ENCODE data around the gene STARD5. TPM values are rescaled to one million over a fixed set of nuclear protein-coding genes. Genes with fewer than 3 reads are reported as not detected.

Gene STARD5
- total and polyA plus RNA-seq, 2 of the 8 experiments (the other 6 are each of a cell fraction or from before 2014, with no cell fraction given): 5.5 to 10.4 TPM

- WGBS, 2 experiments (ENCODE audit: extremely low coverage in 1 of 2, insufficient coverage in 1 of 2, insufficient read length in 1 of 2, insufficient replicate concordance in 2 of 2, low coverage in 1 of 2, low lambda C conversion rate in 2 of 2, missing lambda C conversion rate in 1 of 2): 86% methylated on average over 1 of the region's 1 CpG; no CpG with 5 or more reads in 1 of the 2 experiments
- TF ChIP-seq JUND (IDR thresholded peaks at IDR 0.05; ENCODE audit: low read length): no peak
- no peak for TF ChIP-seq ASH2L (IDR thresholded peaks at IDR 0.05; ENCODE audit: low read length)
- TF ChIP-seq BRCA1 (IDR thresholded peaks at IDR 0.05; ENCODE audit: low read depth, low read length): no peak
- no peak for TF ChIP-seq RAD21 (IDR thresholded peaks at IDR 0.05 in 1 of 2, conservative IDR thresholded peaks at IDR 0.05 in 1 of 2; ENCODE audit: low read depth in 2 of 2, low read length in 2 of 2)
- TF ChIP-seq CEBPB (IDR thresholded peaks at IDR 0.05; ENCODE audit: low read depth, low read length): no peak
- no peak for TF ChIP-seq ATF2 (IDR thresholded peaks at IDR 0.05; ENCODE audit: low read length)
- TF ChIP-seq YY1 (IDR thresholded peaks at IDR 0.05; ENCODE audit: low read depth, low read length): no peak
- no peak for TF ChIP-seq EP300 (IDR thresholded peaks at IDR 0.05; ENCODE audit: borderline replicate concordance in 1 of 2, low read depth in 2 of 2, low read length in 2 of 2)
- no peak for TF ChIP-seq BACH1 (IDR thresholded peaks at IDR 0.05; ENCODE audit: low read length)
- no peak for TF ChIP-seq RNF2 (IDR thresholded peaks at IDR 0.05; ENCODE audit: borderline replicate concordance, low read depth, low read length, missing control alignments, poor library complexity, severe bottlenecking)
- TF ChIP-seq ATF3 (IDR thresholded peaks at IDR 0.05; ENCODE audit: insufficient read depth, low read depth, low read length): no peak
Measured at GRCh38 chr15:81321667-81322066, 2.3 kb downstream of the STARD5 start.

More at GRCh38 chr15:81321667-81322066, 2.3 kb downstream of the STARD5 start:
- POLR2A ChIA-PET (ENCODE audit: partially characterized antibody): interaction anchor here (0.6 to 2.7 kb wide), 3 partner anchors 17 to 27 kb away, joined by 3 to 9 read pairs (median 3); no protein-coding TSS in a partner anchor
- H2AK5ac ChIP-seq (ENCODE audit: low read depth, low read length): no peak overlapping the region
- no peak for FAIRE-seq
- H4K8ac ChIP-seq (ENCODE audit: extremely low read depth, insufficient read depth, low read length): no peak overlapping the region
- no peaks in the 10 kb centered on the region for H3K9me3 ChIP-seq (ENCODE audit: insufficient read depth in 2 of 2, low read depth in 1 of 2, low read length in 1 of 2)
- H3K56ac ChIP-seq (replicated peaks; ENCODE audit: insufficient read length, low read depth, low read length): no peak overlapping the region
- no peak overlapping the region for H4K91ac ChIP-seq (replicated peaks; ENCODE audit: insufficient read length, low read length)
- no peak overlapping the region for H3K4me2 ChIP-seq (ENCODE audit: insufficient read depth in 1 of 2, low read depth in 2 of 2, low read length in 2 of 2)
- CTCF ChIA-PET (ENCODE audit: partially characterized antibody): interaction anchor here (0.9 to 1.7 kb wide), 4 partner anchors 28 to 80 kb away, joined by 3 to 4 read pairs (median 4); no protein-coding TSS in a partner anchor
- H2BK12ac ChIP-seq (ENCODE audit: low read depth, low read length): no peak overlapping the region
- H3K23ac ChIP-seq (ENCODE audit: insufficient read length): no peak overlapping the region
- peaks cover 0 to 4% of the 10 kb centered on the region in 2 experiments for H4K20me1 ChIP-seq (replicated peaks in 1 of 2; ENCODE audit: control insufficient read depth in 1 of 2, insufficient read depth in 2 of 2, low read length in 2 of 2)
- H3K4me1 ChIP-seq (replicated peaks in 1 of 4; ENCODE audit: control insufficient read depth in 3 of 4, insufficient read depth in 4 of 4, low read length in 3 of 4): peaks cover 0 to 8% (median under 1%) of the 10 kb centered on the region in 4 experiments; a peak in 4 of 7 replicates
- no peak overlapping the region for H2BK20ac ChIP-seq (ENCODE audit: low read length)
- H2BK15ac ChIP-seq (ENCODE audit: low read length): no peak overlapping the region
- H3K4me3 ChIP-seq (ENCODE audit: extremely low read depth in 1 of 4, insufficient read depth in 2 of 4, low read depth in 3 of 4, low read length in 4 of 4): no peak overlapping the region
- no peak overlapping the region for H3K9ac ChIP-seq (replicated peaks in 1 of 4; ENCODE audit: extremely low read depth in 1 of 4, low read depth in 3 of 4, low read length in 3 of 4)
- H3K4ac ChIP-seq (replicated peaks; ENCODE audit: insufficient read length, low read depth, low read length): no peak overlapping the region
- no peaks in the 10 kb centered on the region for H3K79me2 ChIP-seq (ENCODE audit: control insufficient read depth in 1 of 2, insufficient read depth in 2 of 2, low read length in 2 of 2)
- H3K14ac ChIP-seq (ENCODE audit: insufficient read length): no peak overlapping the region
- H4K5ac ChIP-seq (ENCODE audit: insufficient read length, low read depth, low read length): no peak overlapping the region
- no peak overlapping the region for H3K27ac ChIP-seq (ENCODE audit: low read depth, low read length)
- no peak overlapping the region for H2BK120ac ChIP-seq (replicated peaks; ENCODE audit: low read depth, low read length)
- H3K18ac ChIP-seq (ENCODE audit: extremely low read depth, low read length): no peak overlapping the region
- H3K27me3 ChIP-seq (replicated peaks in 1 of 4; ENCODE audit: control insufficient read depth in 3 of 4, extremely low read depth in 1 of 4, insufficient read depth in 3 of 4, low read length in 3 of 4): 0 out of 7 replicates have a peak, but pooled peaks cover 0 to 3% (median 0%) of the 10 kb centered on the region in 4 experiments
- peaks cover 6% of the 10 kb centered on the region; the same call in 1 of the 2 replicates for H3K23me2 ChIP-seq (ENCODE audit: low read depth, low read length)
- no peak overlapping the region for H2AFZ ChIP-seq (ENCODE audit: low read length)
- no peak for DNase-seq (ENCODE audit: low read depth in 1 of 2, low spot score in 2 of 2)
- H3K79me1 ChIP-seq (ENCODE audit: low read depth, low read length): no peaks in the 10 kb centered on the region
- peaks cover 0 to 11% (median 4%) of the 10 kb centered on the region in 4 experiments; a peak in 5 of 8 replicates for H3K36me3 ChIP-seq (ENCODE audit: control insufficient read depth in 2 of 4, insufficient read depth in 4 of 4, low read length in 3 of 4)
- no peak overlapping the region for H2BK5ac ChIP-seq (ENCODE audit: low read depth, low read length)

Data from H1 (cell line).